Measurements from ENCODE around the gene PPARD. TPM values are rescaled to one million over a fixed set of nuclear protein-coding genes. Genes with fewer than 3 reads are reported as not detected.

PPARD gene
- total and polyA plus RNA-seq, 2 of the 13 experiments (the other 11 are each of a cell fraction or from before 2014, with no cell fraction given) = 6.1 to 13.3 TPM

DNA sequence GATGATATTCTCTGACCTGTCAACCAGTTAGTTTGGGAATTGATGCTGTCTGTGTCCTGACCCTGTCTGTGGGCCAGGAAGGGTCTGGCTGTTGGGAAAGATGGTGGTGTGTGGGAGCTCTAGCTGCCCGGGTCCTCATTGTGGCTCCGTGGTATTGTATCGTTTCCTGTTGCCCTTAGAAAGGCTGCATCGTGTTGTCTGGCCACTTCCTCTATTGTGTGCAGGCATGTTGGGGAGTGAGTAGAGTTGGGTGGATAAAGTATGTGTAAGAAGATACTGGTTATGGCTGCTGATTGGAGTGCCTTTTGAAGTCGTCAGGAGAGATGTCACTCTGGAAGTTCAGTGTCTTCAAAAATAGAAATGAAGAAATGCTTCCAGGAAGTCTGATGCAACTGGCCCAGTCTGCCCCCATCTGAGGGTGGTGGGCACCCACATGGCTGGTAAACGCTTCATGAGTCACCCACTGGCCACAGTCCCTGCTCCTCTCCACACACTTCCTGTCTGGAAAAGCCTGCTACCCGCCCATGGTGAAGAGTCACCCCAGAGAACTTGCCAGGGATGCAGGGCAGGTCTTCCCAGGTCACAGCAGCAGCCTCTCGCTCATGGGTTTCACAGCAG, 27.9 kb downstream of the PPARD start (continued):
- TF ChIP-seq CCDC6 (CRISPR knock-in tag; IDR thresholded peaks at IDR 0.05) = no peak
- TF ChIP-seq ZNF496 (CRISPR knock-in tag; IDR thresholded peaks at IDR 0.05; ENCODE audit: insufficient replicate concordance) = no peak
- TF ChIP-seq, protein P1, sequence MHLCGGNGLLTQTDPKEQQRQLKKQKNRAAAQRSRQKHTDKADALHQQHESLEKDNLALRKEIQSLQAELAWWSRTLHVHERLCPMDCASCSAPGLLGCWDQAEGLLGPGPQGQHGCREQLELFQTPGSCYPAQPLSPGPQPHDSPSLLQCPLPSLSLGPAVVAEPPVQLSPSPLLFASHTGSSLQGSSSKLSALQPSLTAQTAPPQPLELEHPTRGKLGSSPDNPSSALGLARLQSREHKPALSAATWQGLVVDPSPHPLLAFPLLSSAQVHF (CRISPR knock-in tag; IDR thresholded peaks at IDR 0.05) = no peak
- no peak for TF ChIP-seq SATB2 (CRISPR knock-in tag; IDR thresholded peaks at IDR 0.05)
- no peak for TF ChIP-seq NFATC3 (CRISPR knock-in tag; IDR thresholded peaks at IDR 0.05)
- TF ChIP-seq, protein P2, sequence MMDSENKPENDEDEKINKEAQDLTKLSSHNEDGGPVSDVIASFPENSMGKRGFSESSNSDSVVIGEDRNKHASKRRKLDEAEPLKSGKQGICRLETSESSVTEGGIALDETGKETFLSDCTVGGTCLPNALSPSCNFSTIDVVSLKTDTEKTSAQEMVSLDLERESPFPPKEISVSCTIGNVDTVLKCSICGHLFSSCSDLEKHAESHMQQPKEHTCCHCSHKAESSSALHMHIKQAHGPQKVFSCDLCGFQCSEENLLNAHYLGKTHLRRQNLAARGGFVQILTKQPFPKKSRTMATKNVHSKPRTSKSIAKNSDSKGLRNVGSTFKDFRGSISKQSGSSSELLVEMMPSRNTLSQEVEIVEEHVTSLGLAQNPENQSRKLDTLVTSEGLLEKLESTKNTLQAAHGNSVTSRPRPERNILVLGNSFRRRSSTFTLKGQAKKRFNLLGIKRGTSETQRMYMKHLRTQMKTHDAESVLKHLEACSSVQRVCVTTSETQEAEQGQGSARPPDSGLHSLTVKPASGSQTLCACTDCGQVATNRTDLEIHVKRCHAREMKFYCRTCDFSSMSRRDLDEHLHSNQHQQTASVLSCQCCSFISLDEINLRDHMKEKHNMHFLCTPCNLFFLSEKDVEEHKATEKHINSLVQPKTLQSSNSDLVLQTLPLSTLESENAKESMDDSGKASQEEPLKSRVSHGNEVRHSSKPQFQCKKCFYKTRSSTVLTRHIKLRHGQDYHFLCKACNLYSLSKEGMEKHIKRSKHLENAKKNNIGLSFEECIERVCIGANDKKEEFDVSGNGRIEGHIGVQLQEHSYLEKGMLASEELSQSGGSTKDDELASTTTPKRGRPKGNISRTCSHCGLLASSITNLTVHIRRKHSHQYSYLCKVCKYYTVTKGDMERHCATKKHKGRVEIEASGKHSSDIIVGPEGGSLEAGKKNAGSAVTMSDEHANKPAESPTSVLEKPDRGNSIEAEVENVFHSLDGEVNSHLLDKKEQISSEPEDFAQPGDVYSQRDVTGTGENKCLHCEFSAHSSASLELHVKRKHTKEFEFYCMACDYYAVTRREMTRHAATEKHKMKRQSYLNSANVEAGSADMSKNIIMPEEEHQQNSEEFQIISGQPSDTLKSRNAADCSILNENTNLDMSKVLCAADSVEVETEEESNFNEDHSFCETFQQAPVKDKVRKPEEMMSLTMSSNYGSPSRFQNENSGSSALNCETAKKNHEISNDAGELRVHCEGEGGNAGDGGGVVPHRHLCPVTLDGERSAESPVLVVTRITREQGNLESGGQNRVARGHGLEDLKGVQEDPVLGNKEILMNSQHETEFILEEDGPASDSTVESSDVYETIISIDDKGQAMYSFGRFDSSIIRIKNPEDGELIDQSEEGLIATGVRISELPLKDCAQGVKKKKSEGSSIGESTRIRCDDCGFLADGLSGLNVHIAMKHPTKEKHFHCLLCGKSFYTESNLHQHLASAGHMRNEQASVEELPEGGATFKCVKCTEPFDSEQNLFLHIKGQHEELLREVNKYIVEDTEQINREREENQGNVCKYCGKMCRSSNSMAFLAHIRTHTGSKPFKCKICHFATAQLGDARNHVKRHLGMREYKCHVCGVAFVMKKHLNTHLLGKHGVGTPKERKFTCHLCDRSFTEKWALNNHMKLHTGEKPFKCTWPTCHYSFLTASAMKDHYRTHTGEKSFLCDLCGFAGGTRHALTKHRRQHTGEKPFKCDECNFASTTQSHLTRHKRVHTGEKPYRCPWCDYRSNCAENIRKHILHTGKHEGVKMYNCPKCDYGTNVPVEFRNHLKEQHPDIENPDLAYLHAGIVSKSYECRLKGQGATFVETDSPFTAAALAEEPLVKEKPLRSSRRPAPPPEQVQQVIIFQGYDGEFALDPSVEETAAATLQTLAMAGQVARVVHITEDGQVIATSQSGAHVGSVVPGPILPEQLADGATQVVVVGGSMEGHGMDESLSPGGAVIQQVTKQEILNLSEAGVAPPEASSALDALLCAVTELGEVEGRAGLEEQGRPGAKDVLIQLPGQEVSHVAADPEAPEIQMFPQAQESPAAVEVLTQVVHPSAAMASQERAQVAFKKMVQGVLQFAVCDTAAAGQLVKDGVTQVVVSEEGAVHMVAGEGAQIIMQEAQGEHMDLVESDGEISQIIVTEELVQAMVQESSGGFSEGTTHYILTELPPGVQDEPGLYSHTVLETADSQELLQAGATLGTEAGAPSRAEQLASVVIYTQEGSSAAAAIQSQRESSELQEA (CRISPR knock-in tag; IDR thresholded peaks at IDR 0.05; ENCODE audit: not compliant biosample characterization) = no peak
- no peak for TF ChIP-seq SIX4 (CRISPR knock-in tag; IDR thresholded peaks at IDR 0.05)
- TF ChIP-seq SALL1 (CRISPR knock-in tag; IDR thresholded peaks at IDR 0.05) = peak; percentile 41; the same call in 1 of the 2 replicates
- TF ChIP-seq, protein P3, sequence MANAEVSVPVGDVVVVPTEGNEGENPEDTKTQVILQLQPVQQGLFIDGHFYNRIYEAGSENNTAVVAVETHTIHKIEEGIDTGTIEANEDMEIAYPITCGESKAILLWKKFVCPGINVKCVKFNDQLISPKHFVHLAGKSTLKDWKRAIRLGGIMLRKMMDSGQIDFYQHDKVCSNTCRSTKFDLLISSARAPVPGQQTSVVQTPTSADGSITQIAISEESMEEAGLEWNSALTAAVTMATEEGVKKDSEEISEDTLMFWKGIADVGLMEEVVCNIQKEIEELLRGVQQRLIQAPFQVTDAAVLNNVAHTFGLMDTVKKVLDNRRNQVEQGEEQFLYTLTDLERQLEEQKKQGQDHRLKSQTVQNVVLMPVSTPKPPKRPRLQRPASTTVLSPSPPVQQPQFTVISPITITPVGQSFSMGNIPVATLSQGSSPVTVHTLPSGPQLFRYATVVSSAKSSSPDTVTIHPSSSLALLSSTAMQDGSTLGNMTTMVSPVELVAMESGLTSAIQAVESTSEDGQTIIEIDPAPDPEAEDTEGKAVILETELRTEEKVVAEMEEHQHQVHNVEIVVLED (CRISPR knock-in tag; IDR thresholded peaks at IDR 0.05; ENCODE audit: borderline replicate concordance) = no peak
- TF ChIP-seq, protein P4, sequence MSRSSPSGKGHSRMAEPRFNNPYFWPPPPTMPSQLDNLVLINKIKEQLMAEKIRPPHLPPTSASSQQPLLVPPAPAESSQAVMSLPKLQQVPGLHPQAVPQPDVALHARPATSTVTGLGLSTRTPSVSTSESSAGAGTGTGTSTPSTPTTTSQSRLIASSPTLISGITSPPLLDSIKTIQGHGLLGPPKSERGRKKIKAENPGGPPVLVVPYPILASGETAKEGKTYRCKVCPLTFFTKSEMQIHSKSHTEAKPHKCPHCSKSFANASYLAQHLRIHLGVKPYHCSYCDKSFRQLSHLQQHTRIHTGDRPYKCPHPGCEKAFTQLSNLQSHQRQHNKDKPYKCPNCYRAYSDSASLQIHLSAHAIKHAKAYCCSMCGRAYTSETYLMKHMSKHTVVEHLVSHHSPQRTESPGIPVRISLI (CRISPR knock-in tag; IDR thresholded peaks at IDR 0.05; ENCODE audit: borderline replicate concordance) = 0 out of 2 replicates have a peak, but pooled peaks have one; percentile 19
- no peak for TF ChIP-seq SMYD3 (CRISPR knock-in tag; IDR thresholded peaks at IDR 0.05)
- no peak for TF ChIP-seq EZH2 (conservative IDR thresholded peaks at IDR 0.05; ENCODE audit: low read depth, low read length)
- no peak for TF ChIP-seq ZKSCAN1 (IDR thresholded peaks at IDR 0.05; ENCODE audit: low read length)
- TF ChIP-seq MED1 (CRISPR knock-in tag; IDR thresholded peaks at IDR 0.05) = peak; percentile 76
- TF ChIP-seq, protein P5, sequence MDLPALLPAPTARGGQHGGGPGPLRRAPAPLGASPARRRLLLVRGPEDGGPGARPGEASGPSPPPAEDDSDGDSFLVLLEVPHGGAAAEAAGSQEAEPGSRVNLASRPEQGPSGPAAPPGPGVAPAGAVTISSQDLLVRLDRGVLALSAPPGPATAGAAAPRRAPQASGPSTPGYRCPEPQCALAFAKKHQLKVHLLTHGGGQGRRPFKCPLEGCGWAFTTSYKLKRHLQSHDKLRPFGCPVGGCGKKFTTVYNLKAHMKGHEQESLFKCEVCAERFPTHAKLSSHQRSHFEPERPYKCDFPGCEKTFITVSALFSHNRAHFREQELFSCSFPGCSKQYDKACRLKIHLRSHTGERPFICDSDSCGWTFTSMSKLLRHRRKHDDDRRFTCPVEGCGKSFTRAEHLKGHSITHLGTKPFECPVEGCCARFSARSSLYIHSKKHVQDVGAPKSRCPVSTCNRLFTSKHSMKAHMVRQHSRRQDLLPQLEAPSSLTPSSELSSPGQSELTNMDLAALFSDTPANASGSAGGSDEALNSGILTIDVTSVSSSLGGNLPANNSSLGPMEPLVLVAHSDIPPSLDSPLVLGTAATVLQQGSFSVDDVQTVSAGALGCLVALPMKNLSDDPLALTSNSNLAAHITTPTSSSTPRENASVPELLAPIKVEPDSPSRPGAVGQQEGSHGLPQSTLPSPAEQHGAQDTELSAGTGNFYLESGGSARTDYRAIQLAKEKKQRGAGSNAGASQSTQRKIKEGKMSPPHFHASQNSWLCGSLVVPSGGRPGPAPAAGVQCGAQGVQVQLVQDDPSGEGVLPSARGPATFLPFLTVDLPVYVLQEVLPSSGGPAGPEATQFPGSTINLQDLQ (CRISPR knock-in tag; IDR thresholded peaks at IDR 0.05) = no peak

Measured in HepG2 (cell line).